GM19397 (cell line): ENCODE results near the gene MYOM3.

Experiments used
- ATAC-seq: cut with Tn5 transposase; IDR thresholded peaks from one replicate; pipeline ENCODE4 v1.9.1; 2021; ENCODE audit warnings: mild to moderate bottlenecking, moderate library complexity; ENCODE audit not compliant: unreplicated experiment

The MYOM3 gene

DNA sequence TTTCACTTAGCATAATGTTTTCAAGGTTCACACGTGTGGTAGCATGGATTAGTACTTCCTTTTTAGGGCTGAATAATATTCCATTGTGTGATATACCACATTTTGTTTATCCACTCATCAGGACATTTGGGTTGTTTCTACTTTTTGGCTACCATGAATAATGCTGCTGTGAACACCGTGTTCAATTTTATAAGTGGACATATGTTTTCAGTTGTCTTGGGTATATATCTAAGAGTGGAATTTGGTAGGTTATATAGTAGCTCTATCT, 27.2 kb upstream of the MYOM3 start:
- ATAC-seq = no peak

DNA sequence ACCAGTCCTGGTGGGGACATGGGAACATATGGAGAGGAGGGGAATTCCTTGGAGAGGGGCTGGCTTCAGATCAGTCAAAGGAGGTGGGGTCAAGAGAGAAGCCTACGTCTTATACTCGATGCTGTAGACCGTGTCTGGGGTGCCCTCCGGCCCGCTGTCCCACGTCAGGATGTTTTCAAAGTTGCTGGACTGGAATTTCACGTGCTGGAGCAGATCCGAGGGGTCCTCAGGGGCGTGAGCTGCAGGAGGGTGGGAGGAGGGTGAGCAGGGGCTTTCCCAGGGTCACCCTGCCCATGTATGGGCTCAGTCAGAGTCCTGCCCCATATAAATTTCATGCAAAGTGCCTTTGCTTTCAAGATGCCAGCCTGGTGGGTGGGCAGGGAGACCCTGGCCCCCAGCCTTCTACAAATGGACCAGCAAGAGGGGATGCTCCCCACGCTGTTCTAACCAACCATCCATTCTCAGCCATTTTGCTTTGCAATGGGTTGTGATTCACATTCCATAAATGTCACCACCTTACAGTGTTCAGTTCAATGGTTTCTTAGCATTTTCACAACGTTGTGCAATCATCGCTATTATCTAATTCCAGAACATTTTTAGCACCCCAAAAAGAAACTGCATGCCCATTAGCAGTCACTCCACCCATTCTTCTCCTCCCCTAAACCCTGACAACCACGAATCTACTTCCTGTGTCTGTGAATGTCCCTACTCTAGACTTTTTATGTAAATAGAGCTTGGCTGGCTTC, 26.7 kb upstream of the MYOM3 start:
- no peak for ATAC-seq

DNA sequence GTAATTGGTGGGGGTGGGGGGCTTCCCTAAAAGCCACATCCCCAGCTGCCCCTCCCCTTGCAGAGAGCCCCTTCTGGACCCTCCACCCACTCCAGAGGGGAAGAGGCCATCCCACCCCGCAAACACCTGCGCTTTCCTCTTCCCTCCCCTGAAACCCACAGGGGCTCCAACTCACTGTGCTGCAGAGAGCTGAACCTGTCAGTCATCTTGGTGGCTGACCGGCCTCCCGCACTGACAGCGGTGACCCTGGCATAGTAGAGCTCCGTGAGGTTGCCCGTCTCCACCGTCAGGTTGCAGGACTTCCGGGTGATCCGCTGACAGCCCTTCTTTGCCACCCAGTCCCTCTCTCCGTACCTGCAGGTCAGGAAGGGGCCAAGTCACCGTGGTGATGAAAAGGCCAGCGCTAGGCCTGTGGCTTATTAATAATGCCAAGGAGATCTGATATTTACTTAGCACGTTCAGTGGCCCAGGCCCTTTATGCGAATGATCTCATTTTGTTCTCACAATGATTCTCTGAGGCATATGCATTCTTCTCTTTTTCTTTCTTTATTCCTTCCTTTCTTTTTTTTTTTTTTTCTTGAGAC, 25.1 kb upstream of the MYOM3 start:
- no peak for ATAC-seq

DNA sequence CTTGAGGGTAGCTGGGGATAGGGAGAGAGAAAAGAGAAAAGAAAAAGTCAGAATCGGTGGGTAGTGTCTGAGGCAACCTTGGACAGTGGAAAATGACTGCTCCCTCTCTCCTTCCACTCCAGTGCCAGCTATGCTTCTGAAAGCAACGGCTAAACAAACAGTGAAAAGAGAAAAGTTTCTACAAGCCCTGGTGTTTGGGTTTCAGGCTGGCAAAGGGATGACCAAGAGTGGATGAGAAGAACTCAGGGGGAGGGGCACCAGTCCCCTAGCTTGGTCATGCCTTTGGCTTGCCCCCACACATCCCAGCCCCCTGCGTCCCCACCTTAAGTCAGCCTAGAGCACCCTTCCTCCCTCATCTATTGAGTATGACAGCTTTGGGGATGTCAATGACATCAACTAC, 22.4 kb upstream of the MYOM3 start:
- ATAC-seq = no peak

DNA sequence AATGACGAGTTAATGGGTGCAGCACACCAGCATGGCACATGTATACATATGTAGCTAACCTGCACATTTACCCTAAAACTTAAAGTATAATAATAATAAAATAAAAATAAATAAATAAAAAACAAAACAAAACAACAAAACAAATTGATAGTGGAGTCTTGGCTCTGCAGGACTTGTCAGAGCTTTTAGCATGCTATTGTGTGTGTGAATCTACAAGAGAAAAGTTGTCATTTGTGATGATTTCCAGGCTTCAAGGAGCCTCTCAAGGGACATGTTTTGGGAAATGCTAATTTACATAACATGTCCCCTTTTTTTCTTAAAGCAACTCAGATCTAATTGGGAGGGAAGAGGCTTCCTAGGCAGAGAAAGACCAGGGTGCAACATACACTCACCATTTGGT, 21.9 kb upstream of the MYOM3 start:
- ATAC-seq = no peak

DNA sequence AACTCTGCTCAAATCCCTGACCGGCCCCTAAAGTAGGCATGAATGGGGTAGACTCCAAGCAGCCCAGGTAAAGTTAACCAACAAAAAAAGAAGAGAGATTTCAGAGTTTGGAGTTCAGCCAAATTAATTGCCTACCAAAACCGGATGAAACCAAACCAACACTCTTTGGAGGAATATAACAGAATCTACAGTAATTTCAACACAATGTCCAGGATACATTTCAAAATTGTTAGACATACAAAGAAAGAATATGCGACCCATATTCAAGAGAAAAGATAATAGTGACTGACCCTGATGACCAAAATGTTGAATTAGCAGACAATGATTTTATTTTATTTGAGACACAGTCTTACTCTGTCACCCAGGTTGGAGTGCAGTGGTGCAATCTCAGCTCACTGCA, 18.4 kb upstream of the MYOM3 start:
- no peak for ATAC-seq

DNA sequence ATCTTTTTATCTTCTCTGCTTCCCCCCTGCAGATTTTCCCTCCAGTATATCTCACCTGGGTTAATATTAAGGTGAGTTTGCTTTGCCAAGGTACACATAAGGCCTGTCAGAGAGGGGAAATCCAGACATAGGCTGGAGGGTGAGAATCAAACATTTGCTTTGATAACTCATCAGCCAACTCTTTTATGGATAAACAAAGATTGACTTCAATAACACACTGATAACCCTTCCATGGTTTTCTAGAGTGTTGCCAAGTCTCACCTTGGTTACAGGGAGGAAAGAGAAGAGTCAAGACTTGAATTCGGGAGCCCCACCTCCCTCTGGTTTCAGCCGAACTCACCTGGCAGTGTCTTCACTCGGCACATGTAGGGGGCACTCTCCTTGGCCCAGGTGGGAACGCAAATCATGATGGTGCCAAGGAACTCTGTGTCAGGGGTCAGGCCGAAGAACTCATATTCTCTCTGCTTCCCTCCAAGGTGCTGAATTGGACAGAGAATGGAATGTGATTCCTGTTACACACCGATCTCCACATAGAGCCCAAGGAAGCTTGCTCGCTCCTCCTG, 15.9 kb upstream of the MYOM3 start:
- ATAC-seq = no peak

DNA sequence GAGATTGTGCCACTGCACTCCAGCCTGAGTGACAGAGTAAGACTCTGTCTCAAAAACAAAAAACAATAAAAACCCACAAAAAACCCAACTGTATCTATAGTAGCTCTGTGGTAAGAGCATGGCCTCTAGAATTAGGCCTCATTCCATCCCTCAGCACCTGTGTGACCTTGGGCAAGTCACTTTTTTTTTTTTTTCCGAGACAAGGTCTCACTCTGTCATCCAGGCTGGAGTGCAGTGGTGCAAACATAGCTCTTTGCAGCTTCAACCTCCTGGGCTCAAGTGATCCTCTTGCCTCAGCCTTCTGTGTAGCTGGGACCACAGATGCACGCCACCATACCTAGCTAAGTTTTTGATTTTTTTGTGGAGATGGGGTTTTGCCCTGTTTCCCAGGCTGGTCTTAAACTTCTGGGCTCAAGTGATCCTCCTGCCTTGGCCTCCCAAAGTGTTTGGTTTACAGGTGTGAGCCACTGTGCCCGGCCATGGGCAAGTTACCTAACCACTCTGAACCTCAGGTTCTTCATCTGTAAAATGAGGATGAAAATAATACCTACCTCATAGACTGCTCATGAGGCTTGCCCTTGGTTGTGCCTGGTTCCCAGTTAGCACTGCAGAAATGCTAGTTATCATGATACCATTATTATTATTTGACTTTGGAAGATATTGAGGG, 15.3 kb upstream of the MYOM3 start:
- ATAC-seq = no peak

DNA sequence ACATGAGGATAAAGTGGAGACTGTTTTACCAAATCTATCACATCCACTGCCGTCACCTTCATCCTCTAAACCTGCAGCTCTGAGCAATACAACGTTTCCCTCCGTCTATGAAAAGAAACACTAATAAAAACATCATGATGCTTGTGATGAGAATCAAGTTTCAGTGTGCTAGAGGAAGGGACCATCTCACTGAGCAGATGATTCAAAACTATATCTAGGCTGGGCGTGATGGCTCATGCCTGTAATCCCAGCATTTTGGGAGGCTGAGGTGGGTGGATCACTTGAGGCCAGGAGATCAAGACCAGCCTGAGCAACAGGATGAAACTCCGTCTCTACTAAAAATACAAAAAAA, 14.7 kb upstream of the MYOM3 start:
- ATAC-seq = no peak

DNA sequence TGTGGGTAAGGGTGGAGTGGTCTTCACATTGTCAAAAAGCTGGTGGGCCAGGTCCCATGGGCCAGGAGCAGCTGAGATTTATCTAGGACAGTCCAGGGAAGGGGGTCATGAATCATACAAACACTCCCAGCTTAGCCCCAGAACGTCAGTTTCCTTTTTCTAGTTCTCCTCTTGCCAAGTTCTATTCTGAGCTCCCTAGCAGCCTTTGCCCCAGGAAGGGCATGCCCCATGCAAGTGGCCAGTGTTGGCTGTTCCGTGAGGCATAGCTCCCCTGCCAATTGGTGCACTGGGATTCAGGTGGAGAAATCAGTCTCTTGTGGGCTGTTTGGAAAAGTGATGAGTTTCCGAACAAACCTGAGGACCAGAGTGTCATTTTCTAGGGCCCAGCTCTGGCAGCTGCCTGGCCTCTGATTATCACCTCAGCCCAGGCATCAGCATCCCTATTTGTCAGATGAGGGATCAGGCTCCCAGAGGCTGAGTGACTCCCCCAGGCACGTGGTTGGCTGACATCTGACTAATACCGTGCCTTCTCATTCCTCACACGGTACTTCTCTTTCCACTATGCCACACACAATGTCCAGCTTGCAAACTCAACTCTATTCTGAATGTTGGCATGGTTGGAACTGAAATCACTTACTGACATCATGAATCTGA, 14.2 kb upstream of the MYOM3 start:
- ATAC-seq = no peak

DNA sequence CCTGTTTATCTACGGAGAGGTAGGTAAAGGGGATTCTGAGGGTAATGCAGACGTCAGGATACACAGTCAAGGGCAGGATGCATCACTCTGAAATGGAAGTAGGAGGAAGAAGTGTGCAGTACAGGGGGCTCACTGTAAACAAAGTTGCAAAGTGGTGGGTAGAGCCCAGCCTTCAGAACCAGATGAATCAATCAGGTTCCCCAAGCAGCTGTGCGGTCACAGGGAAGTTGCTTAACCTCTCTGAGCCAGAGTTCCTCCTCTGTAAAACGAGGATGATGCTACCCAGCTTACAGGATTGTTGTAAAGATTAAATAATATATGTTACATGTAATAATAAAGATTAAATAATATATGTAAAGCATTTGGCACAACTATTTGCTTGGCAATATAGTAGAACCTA, 13.5 kb upstream of the MYOM3 start:
- ATAC-seq = no peak

DNA sequence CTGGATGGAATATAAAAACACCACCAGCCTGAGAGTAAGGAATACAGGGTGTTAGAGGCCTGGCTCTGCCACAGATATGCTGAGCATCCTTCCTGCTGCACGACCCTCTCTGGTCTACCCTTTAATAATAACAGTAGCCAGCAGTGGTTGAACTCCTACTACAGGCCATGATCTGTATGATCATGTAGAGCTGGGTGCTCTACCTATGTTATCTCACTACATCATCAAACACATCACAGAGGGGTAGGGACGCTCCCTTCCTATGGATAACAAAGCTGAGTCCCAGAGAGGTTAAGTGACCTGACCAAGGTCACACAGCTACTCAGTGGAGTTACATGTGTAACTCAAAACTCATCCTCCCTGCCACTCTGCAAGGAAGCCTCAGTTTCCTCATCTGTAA, 13.0 kb upstream of the MYOM3 start:
- no peak for ATAC-seq

DNA sequence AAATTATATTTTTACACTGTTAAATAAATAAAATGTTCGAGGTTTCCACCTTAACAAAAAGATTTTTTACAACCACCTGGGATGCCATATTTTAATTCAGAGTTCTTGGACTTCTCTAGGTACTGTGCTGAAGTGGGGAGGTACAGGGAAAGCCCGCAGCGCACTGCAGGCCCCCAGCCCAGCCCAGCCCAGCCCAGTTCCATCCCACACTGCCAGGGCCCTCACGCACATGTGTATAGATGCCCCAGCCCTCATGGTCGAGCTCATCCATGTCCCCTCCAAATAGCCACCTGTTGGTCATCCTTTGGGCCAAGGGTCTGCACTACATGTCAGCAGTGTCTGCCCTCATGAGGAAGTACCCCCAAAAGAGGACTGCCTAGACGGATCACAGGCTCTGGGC, 11.7 kb upstream of the MYOM3 start:
- ATAC-seq = no peak

DNA sequence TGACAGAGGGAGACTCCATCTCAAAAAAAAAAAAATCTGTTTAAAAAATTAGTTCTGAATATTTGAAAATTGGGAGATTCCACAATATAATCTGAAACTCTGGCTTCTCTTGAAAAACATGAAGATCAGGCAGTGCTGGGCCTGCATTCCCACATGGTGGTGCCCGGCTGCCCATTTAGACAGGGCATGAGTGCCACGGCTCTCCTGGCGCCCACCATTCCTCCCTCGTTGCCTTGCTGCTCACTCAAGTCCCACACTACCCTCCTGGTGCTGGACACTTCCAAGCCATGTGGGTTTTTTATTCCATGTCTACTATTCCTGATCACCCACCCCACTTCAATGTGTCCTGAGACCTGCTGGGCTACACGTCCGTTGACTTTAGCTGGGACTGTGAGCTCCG, 10.8 kb upstream of the MYOM3 start:
- ATAC-seq = no peak

DNA sequence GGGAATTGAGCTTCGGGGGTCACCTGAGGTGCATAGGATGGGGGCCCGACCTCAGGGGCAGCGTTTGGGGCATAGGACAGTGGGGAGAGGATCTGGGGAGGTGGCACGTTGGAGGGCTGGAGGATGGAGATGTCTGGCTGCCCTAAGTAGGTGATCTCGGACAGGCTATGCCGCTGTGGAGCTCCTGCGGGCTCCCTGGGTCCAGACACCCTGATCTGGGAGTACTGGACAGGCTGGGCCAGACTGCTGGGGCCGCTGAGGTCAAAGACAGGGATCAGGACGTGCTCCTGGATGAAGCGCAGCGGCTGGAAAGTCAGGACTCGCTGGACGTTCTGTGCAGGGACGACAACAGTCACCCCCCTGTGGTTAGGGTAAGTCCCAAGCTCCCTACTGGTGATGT, 9.5 kb upstream of the MYOM3 start:
- ATAC-seq = no peak

DNA sequence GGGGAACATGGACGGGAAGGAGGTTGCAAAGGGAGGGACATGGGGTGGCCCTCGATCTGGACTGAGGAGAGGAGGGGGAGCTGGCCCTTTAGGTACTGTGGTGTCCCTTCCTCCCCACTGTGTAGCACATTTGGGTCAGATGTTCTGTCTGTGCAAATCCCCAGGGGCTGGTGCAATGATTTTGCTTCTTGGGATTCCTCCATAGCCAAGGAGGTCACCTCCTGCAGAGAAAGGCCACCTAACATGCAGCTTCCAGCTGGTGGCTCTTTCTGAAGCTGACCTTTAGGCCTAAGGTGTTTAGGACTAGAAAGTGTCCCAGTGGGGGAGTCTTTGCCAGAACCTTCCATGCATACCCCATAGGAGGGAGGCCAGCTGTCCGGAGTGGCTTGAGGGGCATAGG, 9.0 kb upstream of the MYOM3 start:
- no peak for ATAC-seq

DNA sequence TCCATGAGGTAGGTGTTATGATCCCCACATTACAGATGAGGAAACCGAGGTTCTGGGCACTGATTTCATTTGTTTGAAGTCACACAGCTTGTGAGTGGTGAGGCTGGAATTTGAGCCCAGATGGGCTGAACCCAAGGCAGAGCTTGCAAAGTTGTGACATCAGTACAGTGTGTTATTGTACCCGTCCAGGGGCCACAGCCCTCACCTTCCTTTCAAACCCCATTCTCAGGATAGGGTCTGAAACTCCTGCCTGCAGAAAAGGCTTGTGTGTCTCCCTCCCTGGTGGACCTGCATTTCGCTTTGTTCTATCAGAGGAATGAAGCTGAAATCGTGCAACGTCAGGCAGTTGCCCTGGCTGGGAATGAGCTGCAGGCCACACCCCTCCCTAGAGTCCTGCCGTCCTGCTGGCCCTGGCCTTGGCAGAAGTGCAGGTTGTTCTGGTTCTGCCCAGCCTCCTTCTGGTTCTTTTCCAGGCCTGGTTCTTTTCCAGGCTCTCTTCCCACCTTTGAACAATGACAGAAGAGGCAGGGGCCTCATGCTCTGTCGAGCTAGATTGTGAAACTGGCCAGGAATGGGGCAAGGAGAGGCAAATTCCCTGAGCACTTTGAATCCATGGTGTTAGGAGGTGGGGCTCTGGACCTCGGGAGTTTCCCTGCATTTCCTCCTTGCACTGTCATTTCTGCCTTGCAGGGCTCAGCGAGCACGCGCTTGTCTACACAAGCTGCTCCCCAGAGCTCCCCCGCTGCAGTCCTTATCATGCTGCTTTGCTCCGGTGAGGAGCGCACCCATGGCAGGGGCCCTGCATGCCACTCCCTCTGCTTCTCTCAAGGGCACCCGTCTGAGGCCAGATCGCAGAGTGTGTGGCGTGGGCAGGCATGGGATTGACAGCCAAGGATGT, 8.2 kb upstream of the MYOM3 start:
- ATAC-seq = no peak

DNA sequence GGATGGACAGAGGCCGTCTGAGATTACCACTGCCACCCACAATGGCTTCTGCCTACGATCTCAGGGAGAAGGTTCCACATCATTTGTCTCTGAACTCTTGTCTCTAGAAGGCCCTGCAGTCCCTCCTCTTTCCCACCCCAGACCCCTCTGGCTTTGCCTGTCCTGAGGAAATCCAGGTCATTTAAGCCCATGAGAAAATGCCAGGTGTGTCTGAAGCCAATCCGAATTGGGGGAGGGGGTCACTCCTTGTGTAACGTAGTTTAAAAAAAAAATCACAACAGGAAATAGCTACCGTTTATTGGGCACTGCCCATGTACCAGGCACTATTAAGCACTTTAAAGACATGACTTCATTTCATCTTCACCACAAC, 7.5 kb upstream of the MYOM3 start:
- ATAC-seq = no peak

DNA sequence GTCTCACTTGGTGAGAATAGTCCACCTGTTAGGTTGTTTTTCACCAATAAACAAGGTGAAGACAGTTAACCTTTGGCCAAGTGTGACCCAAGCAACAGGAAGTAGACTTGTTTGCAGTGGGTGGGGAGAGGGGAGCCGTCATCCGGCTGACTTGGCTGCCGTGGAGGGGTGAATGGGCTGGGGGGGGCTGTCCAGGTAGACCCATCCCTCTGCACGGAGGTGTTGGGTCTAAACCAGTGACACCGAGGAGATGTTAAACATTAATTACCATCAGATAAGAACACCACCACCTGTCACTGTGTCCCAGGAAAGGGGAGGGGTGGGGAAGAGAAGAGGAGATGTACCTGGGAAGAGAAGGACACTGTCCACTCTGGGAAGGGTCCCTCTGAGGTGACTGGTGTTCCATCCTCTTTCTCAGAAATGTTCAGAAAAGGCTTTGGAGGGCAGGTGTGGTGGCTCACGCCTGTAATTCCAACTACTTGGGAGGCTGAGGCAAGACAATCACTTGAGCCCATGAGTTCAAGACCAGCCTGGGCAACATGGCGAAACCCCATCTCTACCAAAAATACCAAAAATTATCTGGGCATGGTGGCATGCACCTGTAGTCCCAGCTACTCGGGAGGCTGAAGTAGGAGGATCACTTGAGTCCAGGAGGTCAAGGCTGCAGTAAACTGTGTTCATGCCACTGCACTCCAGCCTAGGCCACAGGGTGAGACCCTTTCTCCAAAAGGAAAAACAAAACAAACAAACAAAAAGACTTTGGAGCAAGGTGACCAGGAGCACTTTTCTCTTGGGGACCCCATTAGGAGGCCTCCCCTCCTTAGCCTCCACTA, 6.7 kb upstream of the MYOM3 start:
- ATAC-seq = no peak

DNA sequence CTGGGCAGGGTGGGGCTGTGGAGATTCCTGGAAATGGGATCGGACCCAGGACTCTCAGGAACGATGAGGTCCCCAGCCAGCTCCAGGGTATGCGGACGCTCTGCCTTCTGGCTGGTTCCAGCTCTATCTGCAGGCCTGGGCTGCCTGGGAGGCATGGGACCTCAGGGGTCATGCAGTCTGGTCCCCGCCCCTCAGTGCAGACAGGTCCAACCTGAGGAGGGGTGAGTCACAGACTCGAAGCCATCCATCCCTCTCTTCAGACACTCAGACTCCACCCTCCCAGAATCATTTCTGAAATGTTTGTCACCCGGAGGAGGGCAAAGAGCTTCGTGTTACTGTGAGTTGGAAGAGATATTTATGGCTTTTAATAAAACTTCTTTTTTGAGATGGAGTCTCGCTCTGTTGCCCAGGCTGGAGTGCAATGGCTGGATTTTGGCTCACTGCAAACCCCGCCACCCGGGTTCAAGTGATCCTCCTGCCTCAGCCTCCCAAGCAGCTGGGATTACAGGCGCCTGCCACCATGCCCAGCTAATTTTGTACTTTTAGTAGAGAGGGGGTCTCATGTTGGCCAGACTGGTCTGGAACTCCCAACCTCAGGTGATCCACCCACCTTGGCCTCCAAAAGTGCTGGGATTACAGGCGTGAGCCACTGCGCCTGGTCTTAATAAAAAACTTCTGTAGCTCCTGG, 5.9 kb upstream of the MYOM3 start:
- ATAC-seq = no peak
